Neural cell (in vitro differentiated cells): ENCODE data around the gene ST6GALNAC3.

ENCODE experiments used
- CTCF ChIP-seq: fragments of 450-650 bp; IDR thresholded peaks from 2 replicates; pipeline ENCODE4 v1.5.1; 2014; ENCODE audit warnings: antibody characterized with exemption, mild to moderate bottlenecking, moderate library complexity; ENCODE audit not compliant: poor library complexity, severe bottlenecking
- EP300 ChIP-seq: fragments of 450-650 bp; conservative IDR thresholded peaks from 2 replicates; pipeline ENCODE4 v1.6.1; 2014; ENCODE audit warnings: antibody characterized with exemption, mild to moderate bottlenecking, moderate library complexity; ENCODE audit not compliant: poor library complexity, severe bottlenecking
- EZH2 ChIP-seq: fragments of 200-600, 300-800 bp; shearing (Covaris generic), sonication (generic); IDR thresholded peaks from 2 replicates; pipeline ENCODE4 v1.6.1; 2014; ENCODE audit warnings: antibody characterized with exemption, low read length, borderline replicate concordance, mild to moderate bottlenecking; ENCODE audit not compliant: insufficient read depth, poor library complexity, severe bottlenecking
- MXI1 ChIP-seq: fragments of 450-650 bp; conservative IDR thresholded peaks from 2 replicates; pipeline ENCODE4 v1.6.1; 2014; ENCODE audit warnings: antibody characterized with exemption, mild to moderate bottlenecking; ENCODE audit not compliant: poor library complexity, severe bottlenecking
- POLR2AphosphoS5 ChIP-seq: IDR thresholded peaks from 2 replicates; pipeline ENCODE4 v1.6.1; 2012
- RAD21 ChIP-seq: fragments of 450-650 bp; conservative IDR thresholded peaks from 2 replicates; pipeline ENCODE4 v1.6.1; 2014; ENCODE audit warnings: antibody characterized with exemption, mild to moderate bottlenecking, moderate library complexity
- SMC3 ChIP-seq: fragments of 450-650 bp; conservative IDR thresholded peaks from 2 replicates; pipeline ENCODE4 v1.6.1; 2014; ENCODE audit warnings: antibody characterized with exemption, mild to moderate bottlenecking, moderate library complexity; ENCODE audit not compliant: poor library complexity
- TAF1 ChIP-seq: IDR thresholded peaks from 2 replicates; pipeline ENCODE4 v1.6.1; 2012; ENCODE audit warnings: low read depth
- TF ChIP-seq, protein P1 (sequence below): IDR thresholded peaks from 2 replicates; pipeline ENCODE4 v1.6.1; 2012; ENCODE audit warnings: borderline replicate concordance

- TF ChIP-seq POLR2AphosphoS5 (no peak), CTCF (no peak), MXI1 (no peak), EZH2 (no peak), EP300 (no peak), TAF1 (no peak), SMC3 (no peak), RAD21 (no peak)
- TF ChIP-seq, protein P1, sequence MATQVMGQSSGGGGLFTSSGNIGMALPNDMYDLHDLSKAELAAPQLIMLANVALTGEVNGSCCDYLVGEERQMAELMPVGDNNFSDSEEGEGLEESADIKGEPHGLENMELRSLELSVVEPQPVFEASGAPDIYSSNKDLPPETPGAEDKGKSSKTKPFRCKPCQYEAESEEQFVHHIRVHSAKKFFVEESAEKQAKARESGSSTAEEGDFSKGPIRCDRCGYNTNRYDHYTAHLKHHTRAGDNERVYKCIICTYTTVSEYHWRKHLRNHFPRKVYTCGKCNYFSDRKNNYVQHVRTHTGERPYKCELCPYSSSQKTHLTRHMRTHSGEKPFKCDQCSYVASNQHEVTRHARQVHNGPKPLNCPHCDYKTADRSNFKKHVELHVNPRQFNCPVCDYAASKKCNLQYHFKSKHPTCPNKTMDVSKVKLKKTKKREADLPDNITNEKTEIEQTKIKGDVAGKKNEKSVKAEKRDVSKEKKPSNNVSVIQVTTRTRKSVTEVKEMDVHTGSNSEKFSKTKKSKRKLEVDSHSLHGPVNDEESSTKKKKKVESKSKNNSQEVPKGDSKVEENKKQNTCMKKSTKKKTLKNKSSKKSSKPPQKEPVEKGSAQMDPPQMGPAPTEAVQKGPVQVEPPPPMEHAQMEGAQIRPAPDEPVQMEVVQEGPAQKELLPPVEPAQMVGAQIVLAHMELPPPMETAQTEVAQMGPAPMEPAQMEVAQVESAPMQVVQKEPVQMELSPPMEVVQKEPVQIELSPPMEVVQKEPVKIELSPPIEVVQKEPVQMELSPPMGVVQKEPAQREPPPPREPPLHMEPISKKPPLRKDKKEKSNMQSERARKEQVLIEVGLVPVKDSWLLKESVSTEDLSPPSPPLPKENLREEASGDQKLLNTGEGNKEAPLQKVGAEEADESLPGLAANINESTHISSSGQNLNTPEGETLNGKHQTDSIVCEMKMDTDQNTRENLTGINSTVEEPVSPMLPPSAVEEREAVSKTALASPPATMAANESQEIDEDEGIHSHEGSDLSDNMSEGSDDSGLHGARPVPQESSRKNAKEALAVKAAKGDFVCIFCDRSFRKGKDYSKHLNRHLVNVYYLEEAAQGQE, result no peak
Observed at GRCh38 chr1:76073481-76073880, 1.1 kb upstream of the ST6GALNAC3 start.
